Measurements from ENCODE around the gene CCDC88C. TPM values are rescaled to one million over a fixed set of nuclear protein-coding genes. Genes with fewer than 3 reads are reported as not detected.

CCDC88C gene
- total and polyA plus RNA-seq, 2 donors (not counting 3 experiments of a cell fraction or from before 2014, with no cell fraction given) = 11.4 to 52.1 TPM

DNA sequence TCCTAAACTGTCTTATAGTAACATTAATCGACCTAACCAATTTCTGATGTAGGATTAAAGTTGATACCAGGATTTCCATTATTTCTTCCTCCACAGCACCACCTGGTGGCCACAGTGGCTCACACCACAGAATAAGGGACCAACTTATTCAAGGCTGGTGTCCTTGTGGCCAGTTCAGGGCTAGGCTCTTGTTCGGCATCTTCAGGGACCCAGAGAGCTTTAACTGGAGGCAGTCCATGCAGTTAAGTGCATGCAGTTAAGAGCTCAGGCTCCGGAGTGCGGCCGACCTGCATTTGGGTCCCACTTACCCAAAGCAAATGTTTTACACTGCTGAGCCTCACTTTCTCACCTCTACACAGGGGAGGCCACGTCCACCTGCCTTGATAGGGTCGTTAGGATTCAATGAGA is 131.1 kb downstream of the CCDC88C start:
- DNase-seq (ENCODE audit: low read depth, low spot score) (peak; percentile 82), FAIRE-seq (peak; percentile 92)
- BruUV-seq (replicated peaks) = no TSS peak
- Histone ChIP-seq H3K4me1 (ENCODE audit: control insufficient read depth, extremely low read depth, insufficient read depth, low read length) (no peaks in the 10 kb centered on the region), H4K20me1 (replicated peaks; ENCODE audit: control insufficient read depth, extremely low read depth, insufficient read depth, low read length) (no peaks in the 10 kb centered on the region), H3K27me3 (ENCODE audit: control insufficient read depth in 2 of 2, insufficient read depth in 2 of 2, low read length in 2 of 2) (no peaks in the 10 kb centered on the region), H3K9me1 (replicated peaks; ENCODE audit: control insufficient read depth, extremely low read depth, insufficient read depth, low read length) (no peaks in the 10 kb centered on the region), H3K36me3 (ENCODE audit: control insufficient read depth in 2 of 2, extremely low read depth in 1 of 2, insufficient read depth in 2 of 2, low read length in 2 of 2) (peaks cover 5 to 29% of the 10 kb centered on the region in 2 experiments), H3K9me3 (replicated peaks; ENCODE audit: control insufficient read depth, insufficient read depth, low read length) (no peaks in the 10 kb centered on the region), H3K27ac (ENCODE audit: insufficient read depth, low read depth, low read length) (no peak overlapping the region), H3K79me2 (ENCODE audit: control insufficient read depth, insufficient read depth, low read length) (no peaks in the 10 kb centered on the region), H3K9ac (replicated peaks; ENCODE audit: extremely low read depth, insufficient read depth, low read length) (no peak overlapping the region), H3K4me2 (ENCODE audit: insufficient read depth, low read length) (no peak overlapping the region), H3K4me3 (replicated peaks in 1 of 3; ENCODE audit: insufficient read depth in 1 of 3, low read depth in 1 of 3, low read length in 3 of 3) (no peak overlapping the region), H2AFZ (ENCODE audit: low read depth, low read length) (no peak overlapping the region)
- CTCF ChIA-PET = interaction anchor here (0.6 to 8.8 kb wide), 9 partner anchors 9 to 384 kb away, joined by 3 to 220 read pairs (median 4); no protein-coding TSS in a partner anchor
- POLR2A ChIA-PET = no interaction called here
- dilution Hi-C loops (cut with MboI; ENCODE audit: extremely low pct_ligation_motif_present, low sequenced_read_pairs) (loop anchor here (25.0 kb wide), 1 partner anchor 374 kb away; no protein-coding TSS in a partner anchor), intact Hi-C loops (cut with micrococcal nuclease) (loop anchor here (1.0 kb wide), 3 partner anchors 109 to 383 kb away; no protein-coding TSS in a partner anchor)
- TF ChIP-seq POLR2AphosphoS5 (IDR thresholded peaks at IDR 0.05; ENCODE audit: insufficient read depth, low read depth, low read length) = no peak
- TF ChIP-seq, protein P1, sequence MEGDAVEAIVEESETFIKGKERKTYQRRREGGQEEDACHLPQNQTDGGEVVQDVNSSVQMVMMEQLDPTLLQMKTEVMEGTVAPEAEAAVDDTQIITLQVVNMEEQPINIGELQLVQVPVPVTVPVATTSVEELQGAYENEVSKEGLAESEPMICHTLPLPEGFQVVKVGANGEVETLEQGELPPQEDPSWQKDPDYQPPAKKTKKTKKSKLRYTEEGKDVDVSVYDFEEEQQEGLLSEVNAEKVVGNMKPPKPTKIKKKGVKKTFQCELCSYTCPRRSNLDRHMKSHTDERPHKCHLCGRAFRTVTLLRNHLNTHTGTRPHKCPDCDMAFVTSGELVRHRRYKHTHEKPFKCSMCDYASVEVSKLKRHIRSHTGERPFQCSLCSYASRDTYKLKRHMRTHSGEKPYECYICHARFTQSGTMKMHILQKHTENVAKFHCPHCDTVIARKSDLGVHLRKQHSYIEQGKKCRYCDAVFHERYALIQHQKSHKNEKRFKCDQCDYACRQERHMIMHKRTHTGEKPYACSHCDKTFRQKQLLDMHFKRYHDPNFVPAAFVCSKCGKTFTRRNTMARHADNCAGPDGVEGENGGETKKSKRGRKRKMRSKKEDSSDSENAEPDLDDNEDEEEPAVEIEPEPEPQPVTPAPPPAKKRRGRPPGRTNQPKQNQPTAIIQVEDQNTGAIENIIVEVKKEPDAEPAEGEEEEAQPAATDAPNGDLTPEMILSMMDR (IDR thresholded peaks at IDR 0.05; ENCODE audit: extremely low read depth in 1 of 2, insufficient read depth in 1 of 2, low read depth in 1 of 2, low read length in 2 of 2) = peak; percentile 73 to 84

- no peak for TF ChIP-seq POLR2A (IDR thresholded peaks at IDR 0.05; ENCODE audit: low read depth, low read length)
- TF ChIP-seq, protein P1 (IDR thresholded peaks at IDR 0.05; ENCODE audit: extremely low read depth in 1 of 2, insufficient read depth in 1 of 2, low read depth in 1 of 2, low read length in 2 of 2) = no peak
- no peak for TF ChIP-seq FOS (IDR thresholded peaks at IDR 0.05; ENCODE audit: borderline replicate concordance, insufficient read depth, low read length)
- TF ChIP-seq EZH2 (IDR thresholded peaks at IDR 0.05; ENCODE audit: borderline replicate concordance, low read depth, low read length, severe bottlenecking) = no peak
- H4K20me1 ChIP-seq (replicated peaks; ENCODE audit: control insufficient read depth, extremely low read depth, insufficient read depth, low read length) = no peaks in the 10 kb centered on the region
- H3K27me3 ChIP-seq (ENCODE audit: control insufficient read depth in 2 of 2, insufficient read depth in 2 of 2, low read length in 2 of 2) = no peaks in the 10 kb centered on the region
- H3K36me3 ChIP-seq (ENCODE audit: control insufficient read depth in 2 of 2, extremely low read depth in 1 of 2, insufficient read depth in 2 of 2, low read length in 2 of 2) = peaks cover 5 to 28% of the 10 kb centered on the region in 2 experiments
- dilution Hi-C loops (cut with MboI; ENCODE audit: extremely low pct_ligation_motif_present, low sequenced_read_pairs) = loop anchor here (25.0 kb wide), 1 partner anchor 373 kb away; no protein-coding TSS in a partner anchor
- no peak overlapping the region for H3K27ac ChIP-seq (ENCODE audit: insufficient read depth, low read depth, low read length)
- BruUV-seq (replicated peaks) = no TSS peak
- no peak overlapping the region for H2AFZ ChIP-seq (ENCODE audit: low read depth, low read length)
- H3K4me1 ChIP-seq (ENCODE audit: control insufficient read depth, extremely low read depth, insufficient read depth, low read length) = no peaks in the 10 kb centered on the region
- no peak overlapping the region for H3K9ac ChIP-seq (replicated peaks; ENCODE audit: extremely low read depth, insufficient read depth, low read length)
- no peaks in the 10 kb centered on the region for H3K9me3 ChIP-seq (replicated peaks; ENCODE audit: control insufficient read depth, insufficient read depth, low read length)
- CTCF ChIA-PET = interaction anchor here (0.9 to 8.8 kb wide), 8 partner anchors 7 to 382 kb away, joined by 3 to 220 read pairs (median 8); no protein-coding TSS in a partner anchor
- FAIRE-seq = no peak
- POLR2A ChIA-PET = no interaction called here
- no peak overlapping the region for H3K4me2 ChIP-seq (ENCODE audit: insufficient read depth, low read length)
- H3K9me1 ChIP-seq (replicated peaks; ENCODE audit: control insufficient read depth, extremely low read depth, insufficient read depth, low read length) = no peaks in the 10 kb centered on the region
- H3K4me3 ChIP-seq (replicated peaks in 1 of 3; ENCODE audit: insufficient read depth in 1 of 3, low read depth in 1 of 3, low read length in 3 of 3) = no peak overlapping the region
- intact Hi-C loops (cut with micrococcal nuclease) = no loop called here
- H3K79me2 ChIP-seq (ENCODE audit: control insufficient read depth, insufficient read depth, low read length) = no peaks in the 10 kb centered on the region
- no peak for DNase-seq (ENCODE audit: low read depth, low spot score)
These were observed 132.7 kb downstream of the CCDC88C start for GRCh38 chr14:91284791-91285548.

All from endothelial cell of umbilical vein (primary cell).